ENCODE measurements around the gene CRYZL1. TPM values are rescaled to one million over a fixed set of nuclear protein-coding genes. Genes with fewer than 3 reads are reported as not detected.

CRYZL1 gene
- total RNA-seq, 2 donors from 2014 or later, result 31.5 to 36.0 TPM

DNA sequence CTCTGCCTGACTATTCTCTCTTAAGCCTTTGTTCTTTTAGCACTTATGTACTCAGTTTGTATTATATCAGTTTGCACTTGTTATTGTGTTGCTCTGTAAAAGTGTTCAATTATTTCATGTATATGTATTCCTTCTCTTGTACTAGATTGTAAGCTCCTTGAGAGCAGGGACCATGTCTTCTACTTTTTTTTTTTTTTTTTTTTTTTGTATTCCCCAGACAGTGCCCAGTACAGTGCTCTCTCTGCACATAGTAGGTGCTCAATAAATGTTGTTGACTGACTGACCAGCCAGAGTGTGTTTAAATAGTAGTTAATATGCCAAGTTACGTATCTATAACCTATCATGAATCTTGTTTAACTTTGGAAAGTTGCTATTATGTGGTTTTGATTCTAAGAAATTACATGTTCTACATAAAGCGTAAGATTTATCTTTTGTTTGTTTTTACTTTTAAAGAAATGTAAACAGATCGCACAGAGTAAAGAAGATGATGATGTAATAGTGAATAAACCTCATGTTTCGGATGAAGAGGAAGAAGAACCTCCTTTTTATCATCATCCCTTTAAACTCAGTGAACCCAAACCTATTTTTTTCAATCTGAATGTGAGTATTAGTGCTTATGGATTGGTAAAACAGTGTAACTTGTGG lies 82.6 kb downstream of the CRYZL1 start:
- Histone ChIP-seq H3K36me3 (peaks cover 12% of the 10 kb centered on the region), H3K27me3 (no peaks in the 10 kb centered on the region), H3K9me3 (no peaks in the 10 kb centered on the region), H3K9ac (ENCODE audit: low read depth in 2 of 2, low read length in 2 of 2) (no peak overlapping the region), H3K4me3 (no peak overlapping the region), H3K27ac (no peak overlapping the region), H3K4me1 (no peaks in the 10 kb centered on the region)
- DNase-seq, result no peak
- intact Hi-C loops (cut with DNase I), result no loop called here
- TF ChIP-seq CTCF (IDR thresholded peaks at IDR 0.05), result no peak

DNA sequence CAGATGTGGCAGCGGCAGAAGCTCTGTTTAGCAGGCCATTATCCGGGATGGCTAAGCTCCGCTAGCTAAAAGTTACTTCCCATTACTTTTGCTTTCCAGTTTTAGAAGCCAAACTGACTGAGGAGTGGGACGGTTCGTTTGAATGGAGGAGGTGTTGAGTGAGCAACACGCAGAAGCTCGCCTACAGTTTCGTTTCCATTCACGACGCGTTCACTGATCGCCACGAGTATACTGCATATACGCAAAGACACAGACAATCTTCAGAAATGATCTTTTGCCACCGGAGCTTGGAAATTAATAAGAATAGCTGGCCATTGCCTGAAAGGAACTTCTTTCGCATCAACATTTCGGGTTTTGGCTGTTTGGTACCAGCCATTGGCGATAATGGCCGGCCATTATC lies 84.1 kb downstream of the CRYZL1 start:
- no peak for TF ChIP-seq CTCF (IDR thresholded peaks at IDR 0.05)
- intact Hi-C loops (cut with DNase I), result no loop called here
- H3K27ac ChIP-seq, result no peak overlapping the region
- DNase-seq, result no peak
- no peak overlapping the region for H3K9ac ChIP-seq (ENCODE audit: low read depth in 2 of 2, low read length in 2 of 2)
- peaks cover 20% of the 10 kb centered on the region for H3K36me3 ChIP-seq
- H3K27me3 ChIP-seq, result no peaks in the 10 kb centered on the region
- no peaks in the 10 kb centered on the region for H3K9me3 ChIP-seq
- H3K4me1 ChIP-seq, result no peaks in the 10 kb centered on the region
- H3K4me3 ChIP-seq, result no peak overlapping the region

- peaks cover 38% of the 10 kb centered on the region for H3K36me3 ChIP-seq
- intact Hi-C loops (cut with DNase I), result no loop called here
- no peak for DNase-seq
- no peak overlapping the region for H3K27ac ChIP-seq
- no peak overlapping the region for H3K9ac ChIP-seq (ENCODE audit: low read depth in 2 of 2, low read length in 2 of 2)
- TF ChIP-seq CTCF (IDR thresholded peaks at IDR 0.05), result no peak
- H3K4me3 ChIP-seq, result no peak overlapping the region
- H3K9me3 ChIP-seq, result no peaks in the 10 kb centered on the region
- H3K4me1 ChIP-seq, result no peaks in the 10 kb centered on the region
- H3K27me3 ChIP-seq, result no peaks in the 10 kb centered on the region
Observed at GRCh38 chr21:33554982-33555344, 86.6 kb downstream of the CRYZL1 start.

- Histone ChIP-seq H3K9me3 (no peaks in the 10 kb centered on the region), H3K9ac (ENCODE audit: low read depth in 2 of 2, low read length in 2 of 2) (no peak overlapping the region), H3K27me3 (no peaks in the 10 kb centered on the region), H3K36me3 (peaks cover 39% of the 10 kb centered on the region), H3K4me3 (no peak overlapping the region), H3K27ac (no peak overlapping the region), H3K4me1 (no peaks in the 10 kb centered on the region)
- DNase-seq, result no peak
- TF ChIP-seq CTCF (IDR thresholded peaks at IDR 0.05), result no peak
- intact Hi-C loops (cut with DNase I), result no loop called here
Observed at GRCh38 chr21:33554236-33554981, 87.1 kb downstream of the CRYZL1 start.

DNA sequence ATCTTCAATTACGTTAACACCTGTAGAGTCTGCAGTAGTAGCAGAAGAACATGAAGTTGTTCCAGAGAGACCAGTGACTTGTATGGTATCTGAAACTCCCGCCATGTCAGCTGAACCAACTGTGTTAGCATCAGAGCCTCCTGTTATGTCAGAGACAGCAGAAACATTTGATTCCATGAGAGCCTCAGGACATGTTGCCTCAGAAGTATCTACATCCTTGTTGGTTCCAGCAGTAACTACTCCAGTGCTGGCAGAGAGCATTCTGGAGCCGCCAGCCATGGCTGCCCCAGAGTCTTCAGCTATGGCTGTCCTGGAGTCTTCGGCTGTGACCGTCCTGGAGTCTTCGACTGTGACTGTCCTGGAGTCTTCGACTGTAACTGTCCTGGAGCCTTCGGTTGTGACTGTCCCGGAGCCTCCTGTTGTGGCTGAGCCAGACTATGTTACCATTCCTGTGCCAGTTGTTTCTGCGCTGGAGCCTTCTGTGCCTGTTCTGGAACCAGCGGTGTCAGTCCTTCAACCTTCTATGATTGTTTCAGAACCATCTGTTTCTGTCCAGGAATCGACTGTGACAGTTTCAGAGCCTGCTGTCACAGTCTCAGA lies 88.4 kb downstream of the CRYZL1 start:
- Histone ChIP-seq H3K9ac (ENCODE audit: low read depth in 2 of 2, low read length in 2 of 2) (no peak overlapping the region), H3K4me3 (no peak overlapping the region), H3K9me3 (no peaks in the 10 kb centered on the region), H3K36me3 (peaks cover 36% of the 10 kb centered on the region), H3K27ac (no peak overlapping the region), H3K4me1 (no peaks in the 10 kb centered on the region), H3K27me3 (no peaks in the 10 kb centered on the region)
- intact Hi-C loops (cut with DNase I), result no loop called here
- no peak for DNase-seq
- TF ChIP-seq CTCF (IDR thresholded peaks at IDR 0.05), result no peak

Measured in colonic mucosa (tissue), 4 donors.